ENCODE measurements around the gene SLX9. TPM values are rescaled to one million over a fixed set of nuclear protein-coding genes. Genes with fewer than 3 reads are reported as not detected.

SLX9 gene
- total and polyA plus RNA-seq, 12 donors, result 11.1 to 45.3 (median 23.7) TPM

GRCh38 chr21:44956356-44957046 is 16.7 kb downstream of the SLX9 start:
- intact Hi-C loops (cut with DNase I), result loop anchor here in 1 of 2 donors (10.0 kb wide), 1 partner anchor 478 kb away; no protein-coding TSS in a partner anchor
- DNase-seq, result no peak
- Histone ChIP-seq H3K36me3 (replicated peaks in 1 of 2) (peaks cover 0 to under 1% of the 10 kb centered on the region in 2 donors), H3K9me3 (replicated peaks in 1 of 3) (no peaks in the 10 kb centered on the region), H3K4me3 (no peak overlapping the region), H3K27me3 (no peaks in the 10 kb centered on the region), H3K27ac (no peak overlapping the region), H3K4me1 (replicated peaks in 1 of 2) (peaks cover 14 to 23% of the 10 kb centered on the region in 2 donors)
- TF ChIP-seq POLR2A (IDR thresholded peaks at IDR 0.05) (no peak), CTCF (IDR thresholded peaks at IDR 0.05) (no peak)
- WGBS, 4 donors, result 96 to 97% (median 96%) methylated on average over 18 to 35 of the region's 35 CpGs

- no peaks in the 10 kb centered on the region for H3K9me3 ChIP-seq (replicated peaks in 1 of 3)
- peak overlapping the region in 1 of 5 donors; percentile 90 for H3K27ac ChIP-seq
- peaks cover 14 to 23% of the 10 kb centered on the region in 2 donors for H3K4me1 ChIP-seq (replicated peaks in 1 of 2)
- intact Hi-C loops (cut with DNase I), result loop anchor here in 1 of 2 donors (10.0 kb wide), 1 partner anchor 478 kb away; no protein-coding TSS in a partner anchor
- no peak overlapping the region for H3K4me3 ChIP-seq
- WGBS, 4 donors, result 89 to 94% (median 91%) methylated on average over 12 to 22 of the region's 22 CpGs
- no peaks in the 10 kb centered on the region for H3K27me3 ChIP-seq
- TF ChIP-seq CTCF (IDR thresholded peaks at IDR 0.05), result no peak
- TF ChIP-seq POLR2A (IDR thresholded peaks at IDR 0.05), result no peak
- no peaks in the 10 kb centered on the region for H3K36me3 ChIP-seq (replicated peaks in 1 of 2)
- DNase-seq, result no peak
Observed at GRCh38 chr21:44957047-44957831, 17.4 kb downstream of the SLX9 start.

- WGBS, 4 donors, result 81 to 93% (median 88%) methylated on average over 5 to 26 of the region's 26 CpGs
- H3K27ac ChIP-seq, result peak overlapping the region in 4 of 5 donors; percentile 49 to 90 (median 60)
- DNase-seq, result no peak
- no peak overlapping the region for H3K4me3 ChIP-seq
- no peaks in the 10 kb centered on the region for H3K36me3 ChIP-seq (replicated peaks in 1 of 2)
- TF ChIP-seq CTCF (IDR thresholded peaks at IDR 0.05) (no peak), POLR2A (IDR thresholded peaks at IDR 0.05) (no peak)
- intact Hi-C loops (cut with DNase I), result loop anchor here in 1 of 2 donors (10.0 kb wide), 1 partner anchor 477 kb away; no protein-coding TSS in a partner anchor
- H3K4me1 ChIP-seq (replicated peaks in 1 of 2), result peaks cover 14 to 23% of the 10 kb centered on the region in 2 donors
- no peaks in the 10 kb centered on the region for H3K9me3 ChIP-seq (replicated peaks in 1 of 3)
- no peaks in the 10 kb centered on the region for H3K27me3 ChIP-seq
Observed at GRCh38 chr21:44957901-44958451, 18.1 kb downstream of the SLX9 start.
